NCI-H1092 treated with DMSO at 0.1 percent for 48 hours (cell line): Measurements from ENCODE around the gene SPRN.
"Not testable (repeated sequence)": the region's sequence is repeated elsewhere in the genome, so short reads cannot be mapped to it uniquely, and the experiment has no call there.

Experiments
- DNase-seq: peaks from one replicate; lab custom pipeline; 2025; lab: John Stamatoyannopoulos, UW

Gene SPRN

DNA sequence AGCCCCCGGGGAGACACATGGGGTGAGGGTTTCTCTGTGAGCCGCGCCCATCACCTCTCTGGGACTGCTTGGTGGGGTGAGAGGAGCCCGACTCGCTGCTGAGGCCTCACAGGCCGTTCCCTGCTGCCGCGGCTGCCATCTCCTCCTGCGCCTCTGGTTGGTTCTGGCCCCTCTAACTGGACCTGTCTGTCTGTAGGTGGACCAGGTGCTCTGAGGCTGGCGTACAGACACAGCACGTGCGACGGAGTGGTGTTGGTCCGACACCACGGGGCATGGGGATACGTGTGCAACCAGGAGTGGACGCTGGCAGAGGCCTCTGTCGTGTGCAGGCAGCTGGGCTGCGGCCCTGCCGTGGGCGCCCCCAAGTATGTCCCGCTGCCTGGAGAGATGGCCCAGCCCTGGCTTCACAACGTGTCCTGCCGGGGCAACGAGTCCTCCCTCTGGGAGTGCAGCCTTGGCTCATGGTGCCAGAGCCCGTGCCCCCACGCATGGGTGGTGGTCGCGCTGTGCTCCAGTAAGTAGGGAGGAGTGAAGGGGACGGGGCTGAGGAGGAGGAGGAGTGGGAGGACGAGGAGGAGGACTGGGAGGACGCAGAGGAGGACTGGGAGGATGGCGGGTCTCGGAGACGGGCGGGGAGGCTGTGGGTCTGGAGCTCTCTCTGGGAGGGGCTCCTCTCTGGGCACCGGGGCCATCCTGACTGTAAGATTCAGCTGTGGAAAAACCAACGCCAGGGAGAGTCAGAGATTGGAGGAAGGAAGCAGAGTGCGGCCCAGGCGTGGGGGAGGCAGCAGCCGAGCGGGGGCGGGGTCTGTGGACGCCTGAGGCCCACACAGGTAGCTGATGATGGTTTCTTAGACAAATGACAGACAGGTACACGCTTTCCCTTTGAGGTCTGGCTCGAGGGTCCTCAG is 31.9 kb upstream of the SPRN start:
- no peak for DNase-seq

DNA sequence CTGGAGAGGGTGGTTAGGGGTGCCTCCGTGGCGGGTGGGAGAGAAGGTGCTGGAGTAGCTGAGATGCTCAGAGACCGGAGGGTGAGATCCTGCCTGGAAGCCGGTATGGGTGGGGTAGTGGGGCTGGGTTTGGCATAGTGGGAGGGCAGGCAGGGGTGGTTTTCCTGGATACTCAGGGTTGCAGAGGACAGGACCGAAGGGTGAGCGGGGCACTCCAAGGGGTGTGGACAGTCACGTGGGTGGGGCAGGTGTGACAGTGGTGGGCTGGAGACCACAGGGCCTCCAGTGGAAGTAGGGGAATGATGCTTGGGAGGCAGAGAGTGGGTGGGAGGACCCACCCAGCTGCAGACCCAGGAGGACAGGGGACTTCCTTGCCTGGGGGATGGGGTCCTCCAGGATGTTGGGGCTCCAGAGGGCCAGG is 31.2 kb upstream of the SPRN start:
- DNase-seq = no peak

DNA sequence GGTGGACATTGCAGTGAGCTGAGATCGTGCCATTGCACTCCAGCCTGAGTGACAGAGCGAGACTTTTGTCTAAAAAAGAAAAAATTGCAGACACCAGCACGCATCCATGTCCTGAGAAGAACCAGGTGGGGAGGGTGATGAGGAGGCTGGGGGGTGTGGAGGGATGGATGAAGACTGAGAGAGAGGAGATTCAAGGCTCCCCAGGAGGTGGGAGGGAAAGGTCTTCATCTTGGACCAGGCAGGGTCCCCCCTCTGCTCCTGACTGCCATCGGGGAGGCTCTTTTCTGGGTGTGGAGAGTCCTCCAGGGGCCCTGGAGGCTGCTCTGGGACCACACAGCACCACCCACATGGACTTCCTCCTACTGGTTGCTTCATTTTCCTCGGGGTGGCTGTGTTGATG is 30.8 kb upstream of the SPRN start:
- no peak for DNase-seq

DNA sequence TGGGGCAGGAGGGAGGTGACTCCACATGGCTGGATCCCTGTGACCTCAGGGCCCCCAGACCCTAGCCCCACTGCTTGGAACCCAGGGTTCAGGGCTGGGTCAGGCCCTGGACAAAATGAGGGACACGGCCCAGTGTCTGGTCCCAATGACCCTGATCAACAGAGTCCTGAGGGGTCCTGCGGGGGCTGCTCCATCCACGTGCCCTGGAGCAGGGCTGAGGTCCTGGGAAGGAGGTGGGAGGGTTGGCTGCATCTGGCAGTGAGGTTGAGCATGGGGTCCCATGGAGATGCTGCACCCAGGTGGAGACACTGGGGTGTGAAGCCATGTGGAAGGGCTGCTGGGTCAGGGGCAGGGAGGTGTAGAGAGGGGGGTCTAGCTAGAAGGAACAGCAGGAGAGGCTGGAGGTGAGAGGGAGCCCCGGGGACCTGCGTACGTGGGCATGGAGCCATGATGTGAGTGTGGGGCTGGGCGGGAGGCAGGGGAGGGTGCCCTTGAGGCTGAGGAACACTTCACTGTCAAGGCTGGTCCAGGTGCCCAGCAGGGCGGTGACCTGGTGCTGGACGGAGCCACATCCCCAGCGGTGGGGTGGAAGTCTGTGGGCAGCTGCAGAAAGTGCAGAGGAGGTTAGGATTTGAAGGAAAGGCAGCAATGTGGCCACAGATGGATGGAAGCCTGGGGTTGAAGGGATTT is 29.9 kb upstream of the SPRN start:
- DNase-seq = no peak

DNA sequence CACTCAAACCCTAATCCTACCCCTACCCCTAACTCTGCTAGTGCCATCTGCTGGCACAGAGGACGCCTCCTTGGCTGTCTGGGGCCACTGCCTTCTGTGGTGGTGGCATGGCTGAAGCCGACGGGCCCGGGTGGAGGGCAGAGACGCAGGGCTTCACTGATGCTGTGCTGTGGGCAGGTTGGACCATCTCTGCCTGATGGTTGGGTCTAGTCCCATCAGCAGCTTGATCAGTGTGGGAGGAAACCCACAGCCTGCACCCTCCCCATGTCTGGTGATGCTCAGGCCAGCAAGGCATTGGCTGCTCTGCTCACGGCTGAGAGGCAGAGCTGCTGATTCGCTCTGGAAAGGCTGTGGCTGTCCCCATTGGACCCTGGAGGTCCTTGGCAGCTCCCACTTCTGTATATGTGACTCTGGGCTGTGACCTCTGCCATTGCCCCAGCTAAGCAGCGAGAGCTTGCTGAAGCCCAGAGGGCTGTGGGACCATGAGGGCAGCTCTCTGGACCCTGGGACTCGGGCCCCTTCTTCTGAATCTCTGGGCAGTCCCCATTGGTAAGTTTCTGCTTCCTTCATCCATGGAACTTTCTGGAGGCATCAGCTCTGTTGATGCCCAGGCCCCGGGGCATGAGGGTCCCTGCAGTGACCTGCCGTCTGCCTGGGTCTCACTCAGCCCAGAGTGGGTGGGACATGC is 29.2 kb upstream of the SPRN start, which contains the start of gene SCART1:
Gene SCART1 (plus strand): TSS at position 430 of the 688 bp plus-strand sequence. CDS start 53 bp downstream, at position 483.
- no peak for DNase-seq

DNA sequence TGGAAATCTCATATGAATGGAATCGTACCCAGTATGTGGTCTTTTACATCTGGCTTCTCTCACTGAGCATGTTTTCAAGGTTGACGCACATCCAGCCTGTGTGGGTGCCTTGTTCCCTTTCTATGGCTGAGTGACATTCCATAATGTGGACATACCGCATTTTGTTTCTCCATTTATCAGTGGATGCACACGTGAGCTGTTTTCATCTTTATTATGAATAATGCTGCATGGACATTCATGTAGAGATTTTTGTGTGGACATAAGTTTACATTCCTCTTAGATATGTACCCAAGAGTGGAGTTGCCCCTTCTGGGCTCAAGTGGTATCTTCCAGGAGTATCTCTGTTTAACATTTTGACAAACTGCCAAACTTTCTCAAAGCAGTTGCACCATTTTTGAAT is 28.0 kb upstream of the SPRN start:
- no peak for DNase-seq

DNA sequence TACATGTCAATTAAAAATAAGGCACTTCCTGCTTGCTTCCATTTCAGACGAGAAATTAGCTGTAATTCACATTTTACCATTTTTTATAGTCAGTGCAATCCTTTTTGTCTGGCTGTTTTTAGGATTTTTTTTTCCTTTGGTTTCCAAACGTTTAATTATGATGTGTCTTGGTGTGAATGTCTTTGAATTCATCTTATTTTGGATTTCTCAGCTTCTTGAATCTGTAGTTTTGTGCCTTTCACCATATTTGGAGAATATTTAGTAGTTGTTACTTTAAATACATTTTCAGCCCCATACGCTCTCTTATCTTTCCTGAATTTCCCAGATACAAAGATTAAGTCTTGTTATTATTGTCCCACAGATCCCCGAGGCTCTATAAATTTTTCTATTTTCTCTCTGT is 26.9 kb upstream of the SPRN start:
- no peak for DNase-seq

GRCh38 chr10:133448120-133448519 is 23.7 kb upstream of the SPRN start:
- DNase-seq = no peak

DNA sequence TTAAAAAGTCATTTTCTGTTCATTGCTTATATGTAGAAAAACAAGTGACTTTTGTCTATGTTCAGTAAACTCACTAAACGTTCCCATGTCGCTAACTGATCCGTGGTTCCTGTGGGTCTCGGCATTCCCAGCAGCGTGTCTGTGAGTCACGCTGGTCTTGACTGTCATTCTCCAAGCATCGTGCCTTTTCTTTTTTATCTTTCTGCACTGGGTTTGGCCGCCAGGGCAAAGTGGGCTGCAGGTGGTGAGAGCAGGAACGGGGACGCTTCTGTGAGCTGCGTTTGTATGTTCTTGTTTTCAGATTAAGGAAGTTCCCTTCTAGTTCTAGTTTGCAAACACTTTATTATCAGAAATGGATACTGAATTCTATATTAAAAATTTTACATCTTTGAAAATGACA is 22.6 kb upstream of the SPRN start:
- no peak for DNase-seq

DNA sequence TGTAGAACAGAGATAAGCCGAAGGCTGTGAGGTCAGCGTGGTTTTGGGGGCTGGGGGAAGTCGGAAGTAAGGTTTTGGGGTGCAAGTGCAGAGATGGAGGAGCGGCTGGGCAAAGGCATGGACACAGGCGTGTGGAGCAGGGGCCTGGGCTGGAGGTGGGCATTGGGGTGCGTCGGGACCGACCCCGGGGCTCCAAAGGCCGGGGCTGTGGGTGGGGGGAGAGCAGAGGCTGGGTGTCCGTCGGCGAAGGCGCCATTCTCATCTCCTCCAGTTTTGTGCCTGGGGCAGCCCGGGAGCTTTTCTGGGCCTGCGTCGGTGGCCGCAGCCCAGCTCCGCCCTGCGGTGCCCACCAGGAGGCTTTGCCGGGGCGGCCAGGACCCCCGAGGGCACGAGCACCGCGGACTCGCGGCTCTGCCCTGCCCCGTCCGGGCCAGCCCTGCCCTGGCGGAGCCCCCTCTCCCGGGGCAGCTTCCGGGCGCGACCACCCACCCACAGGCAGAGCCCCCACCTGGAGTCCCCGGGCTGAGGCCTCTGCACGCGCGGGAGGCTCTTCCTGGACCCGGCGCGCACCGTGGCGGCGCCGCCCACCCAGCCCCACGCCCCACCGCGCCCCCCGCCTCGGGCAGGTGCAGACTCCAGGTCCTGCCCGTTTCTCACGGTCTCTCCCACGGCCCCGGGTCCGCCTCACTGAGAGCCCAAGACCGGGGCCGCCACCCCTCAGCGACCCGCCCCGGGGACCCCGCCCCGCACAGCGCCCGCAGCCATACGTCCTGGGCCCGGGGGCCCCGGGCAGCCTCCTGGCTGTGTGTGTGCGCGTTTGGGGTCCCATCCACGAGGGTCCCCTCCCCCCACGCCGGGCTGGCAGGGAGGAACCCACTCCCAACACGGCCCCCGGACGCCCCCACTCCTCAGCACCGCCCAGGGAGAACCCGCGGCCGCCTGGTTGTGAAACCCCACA is 21.6 kb upstream of the SPRN start:
- DNase-seq = no peak

- no peak for DNase-seq
These were observed 20.9 kb upstream of the SPRN start for GRCh38 chr10:133445268-133445732.

DNA sequence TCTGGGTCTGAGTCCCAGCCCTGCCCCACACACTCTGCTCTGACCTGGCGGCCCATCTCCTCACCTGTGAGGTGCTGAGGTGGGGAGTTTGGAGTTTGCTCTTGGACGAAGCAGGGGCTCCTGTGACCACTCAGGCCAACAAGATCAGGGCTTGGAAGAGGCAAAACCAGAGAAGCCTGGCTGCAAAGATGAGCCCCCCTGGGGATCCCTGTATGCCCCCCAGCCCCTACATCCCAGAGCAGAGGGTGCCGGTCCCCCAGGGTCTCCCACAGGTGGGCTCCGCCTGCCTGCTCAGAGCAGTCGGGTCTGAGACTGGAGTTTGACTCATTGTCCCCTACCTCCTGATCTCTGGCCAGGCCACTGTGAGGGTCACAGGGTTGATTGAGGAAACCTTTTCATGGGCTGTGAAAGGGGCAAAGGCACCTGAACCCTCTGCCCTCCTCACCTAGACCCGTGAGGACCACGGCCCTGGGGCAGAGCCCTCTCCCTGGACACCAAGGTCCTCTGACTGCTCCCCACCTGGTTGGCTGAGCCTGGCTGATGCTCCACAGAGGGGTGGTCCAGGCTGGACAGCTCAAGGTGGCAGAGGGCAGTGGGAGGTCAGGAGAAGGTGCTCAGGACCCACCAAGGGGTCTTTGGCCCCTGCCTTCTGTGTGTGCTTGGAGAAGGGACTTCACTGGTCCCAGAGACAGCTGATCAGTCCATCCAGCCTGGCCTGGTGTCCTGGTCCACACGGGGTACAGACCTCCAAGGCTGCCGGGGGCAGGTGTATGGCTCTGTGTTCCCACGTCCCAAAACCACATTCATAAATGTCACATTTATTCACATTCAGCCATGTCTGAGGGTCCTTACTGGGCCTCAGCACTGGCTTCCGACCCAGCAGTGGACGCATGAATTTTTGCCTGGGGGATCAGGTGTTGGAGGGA is 20.2 kb upstream of the SPRN start:
- DNase-seq = no peak

- DNase-seq = no peak
These were observed 18.8 kb upstream of the SPRN start for GRCh38 chr10:133442967-133443924.

GRCh38 chr10:133442191-133442966 is 18.0 kb upstream of the SPRN start:
- DNase-seq = no peak

- DNase-seq = no peak
These were observed 17.4 kb upstream of the SPRN start for GRCh38 chr10:133441780-133442179.

- not testable (repeated sequence) for DNase-seq
These were observed 16.9 kb upstream of the SPRN start for GRCh38 chr10:133441356-133441755.

- DNase-seq = no peak
These were observed 16.3 kb upstream of the SPRN start for GRCh38 chr10:133440633-133441285.
